ENCODE data around the gene MBP.

The MBP gene

DNA sequence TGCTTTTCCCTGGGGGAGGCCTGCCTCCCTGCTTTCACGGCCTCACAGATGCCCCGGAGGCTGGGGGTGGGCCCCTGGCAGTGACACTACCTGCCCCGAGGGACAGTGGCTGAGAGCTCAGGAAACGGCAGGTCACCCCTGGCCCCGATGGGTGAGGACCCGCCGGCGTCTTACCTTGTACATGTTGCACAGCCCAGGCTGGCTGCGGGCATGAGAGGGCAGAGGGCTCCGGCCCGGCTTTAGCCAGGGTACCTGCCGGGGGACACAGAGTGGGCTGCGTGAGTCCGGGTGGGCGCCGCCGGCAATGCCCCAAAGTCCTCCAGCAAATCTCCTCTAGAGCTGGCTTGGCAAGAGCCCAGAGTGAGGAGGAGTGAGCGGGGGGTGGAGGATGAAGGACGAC is 122.9 kb downstream of the MBP start:
- TF ChIP-seq, protein P1, sequence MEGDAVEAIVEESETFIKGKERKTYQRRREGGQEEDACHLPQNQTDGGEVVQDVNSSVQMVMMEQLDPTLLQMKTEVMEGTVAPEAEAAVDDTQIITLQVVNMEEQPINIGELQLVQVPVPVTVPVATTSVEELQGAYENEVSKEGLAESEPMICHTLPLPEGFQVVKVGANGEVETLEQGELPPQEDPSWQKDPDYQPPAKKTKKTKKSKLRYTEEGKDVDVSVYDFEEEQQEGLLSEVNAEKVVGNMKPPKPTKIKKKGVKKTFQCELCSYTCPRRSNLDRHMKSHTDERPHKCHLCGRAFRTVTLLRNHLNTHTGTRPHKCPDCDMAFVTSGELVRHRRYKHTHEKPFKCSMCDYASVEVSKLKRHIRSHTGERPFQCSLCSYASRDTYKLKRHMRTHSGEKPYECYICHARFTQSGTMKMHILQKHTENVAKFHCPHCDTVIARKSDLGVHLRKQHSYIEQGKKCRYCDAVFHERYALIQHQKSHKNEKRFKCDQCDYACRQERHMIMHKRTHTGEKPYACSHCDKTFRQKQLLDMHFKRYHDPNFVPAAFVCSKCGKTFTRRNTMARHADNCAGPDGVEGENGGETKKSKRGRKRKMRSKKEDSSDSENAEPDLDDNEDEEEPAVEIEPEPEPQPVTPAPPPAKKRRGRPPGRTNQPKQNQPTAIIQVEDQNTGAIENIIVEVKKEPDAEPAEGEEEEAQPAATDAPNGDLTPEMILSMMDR (IDR thresholded peaks at IDR 0.05; ENCODE audit: control extremely low read depth, extremely low read depth, low read depth, missing control alignments), result no peak
- ChIA-PET POLR2A (interaction anchor here (0.6 kb wide), 1 partner anchor 115 kb away, joined by 5 read pairs; no protein-coding TSS in a partner anchor), CTCF (interaction anchor here (1.0 to 5.8 kb wide), 3 partner anchors 10 to 27 kb away, joined by 3 to 40 read pairs (median 3); no protein-coding TSS in a partner anchor)
- DNase-seq (ENCODE audit: extremely low spot score), result no peak

DNA sequence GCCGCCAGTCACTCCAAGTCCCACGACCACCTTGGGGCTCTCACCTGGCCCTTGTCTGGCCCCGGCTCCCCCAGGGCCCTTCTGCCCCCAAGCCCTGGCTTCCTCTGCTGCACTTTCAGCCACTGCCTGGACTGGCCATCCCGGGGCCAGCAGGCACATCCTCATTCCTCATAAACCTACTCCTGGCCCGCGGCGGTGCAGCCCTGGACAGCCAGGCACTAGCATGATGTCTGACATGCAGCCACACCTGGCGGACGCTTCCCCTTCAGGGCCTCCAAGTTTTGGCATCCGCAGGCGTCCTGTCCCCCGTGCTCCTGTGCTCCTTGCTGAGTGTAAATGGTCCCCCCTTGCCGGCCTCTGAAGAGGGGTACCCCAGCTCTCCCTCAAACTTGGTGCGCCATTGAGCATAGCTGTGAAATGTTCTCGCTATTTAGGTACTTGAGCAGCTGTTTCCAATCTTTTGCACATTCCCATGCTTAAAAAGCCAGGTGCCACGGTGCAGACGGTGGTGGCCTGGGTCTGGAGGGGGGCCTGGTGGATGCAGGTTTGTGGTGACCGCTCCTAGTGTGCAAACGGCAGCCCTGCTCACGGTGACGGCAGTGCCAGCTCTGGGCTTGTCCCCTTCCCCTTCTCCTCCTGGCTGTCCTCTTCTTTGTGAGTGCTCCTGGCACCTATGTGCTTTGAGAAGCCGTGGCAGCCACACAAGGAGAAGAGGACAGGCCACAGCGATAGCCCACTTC is 123.8 kb downstream of the MBP start:
- no peak for DNase-seq (ENCODE audit: extremely low spot score)
- TF ChIP-seq, protein P1 (IDR thresholded peaks at IDR 0.05; ENCODE audit: control extremely low read depth, extremely low read depth, low read depth, missing control alignments), result no peak
- ChIA-PET POLR2A (interaction anchor here (0.6 kb wide), 1 partner anchor 116 kb away, joined by 5 read pairs; no protein-coding TSS in a partner anchor), CTCF (interaction anchor here (0.6 to 5.8 kb wide), 4 partner anchors 9 to 204 kb away, joined by 3 to 40 read pairs (median 3); no protein-coding TSS in a partner anchor)

DNA sequence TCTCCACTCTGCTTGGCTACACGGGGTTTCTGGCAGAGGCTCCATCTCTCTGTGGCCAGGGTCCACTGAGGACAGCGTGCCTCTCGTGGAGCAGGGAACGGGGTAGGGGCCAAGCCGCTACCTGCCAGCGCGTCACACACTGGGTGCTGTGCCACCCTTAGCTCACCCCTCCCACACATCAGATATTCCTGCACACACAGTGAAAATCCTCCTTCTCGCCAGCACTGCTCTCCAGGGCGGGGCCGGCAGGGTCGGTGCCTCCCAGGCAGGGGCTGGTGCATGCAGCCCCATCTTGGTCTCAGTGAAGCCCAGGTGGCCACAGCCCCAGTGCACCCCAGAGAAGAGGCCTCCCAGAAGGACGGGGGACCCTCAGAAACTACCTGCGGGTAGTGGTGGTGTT is 124.6 kb downstream of the MBP start:
- ChIA-PET POLR2A (no interaction called here), CTCF (interaction anchor here (5.8 kb wide), 1 partner anchor 8 kb away, joined by 40 read pairs; no protein-coding TSS in a partner anchor)
- TF ChIP-seq, protein P1 (IDR thresholded peaks at IDR 0.05; ENCODE audit: control extremely low read depth, extremely low read depth, low read depth, missing control alignments), result no peak
- no peak for DNase-seq (ENCODE audit: extremely low spot score)

DNA sequence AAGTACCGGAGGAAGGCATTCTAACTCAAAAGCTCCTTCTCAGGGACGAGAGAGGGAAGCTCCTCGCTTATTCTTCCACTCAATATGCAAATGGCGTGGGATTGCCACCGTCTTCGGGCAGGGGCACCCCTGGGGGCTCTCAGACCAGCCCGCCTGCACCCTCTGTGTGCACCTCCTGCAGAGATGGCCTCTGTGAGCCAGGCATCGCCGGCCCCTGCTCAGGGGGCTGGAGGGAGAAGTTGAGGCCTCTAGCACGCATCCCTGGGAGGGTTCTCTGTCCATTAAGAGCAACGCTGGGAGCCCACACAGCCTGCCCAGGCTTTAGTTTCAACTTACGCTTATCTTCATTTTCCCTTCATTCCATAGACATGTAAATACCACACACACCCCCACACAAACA is 125.3 kb downstream of the MBP start:
- TF ChIP-seq, protein P1 (IDR thresholded peaks at IDR 0.05; ENCODE audit: control extremely low read depth, extremely low read depth, low read depth, missing control alignments), result no peak
- ChIA-PET CTCF (interaction anchor here (1.0 kb wide), 2 partner anchors 24 to 204 kb away, joined by 3 to 4 read pairs; no protein-coding TSS in a partner anchor), POLR2A (no interaction called here)
- DNase-seq (ENCODE audit: extremely low spot score), result no peak

DNA sequence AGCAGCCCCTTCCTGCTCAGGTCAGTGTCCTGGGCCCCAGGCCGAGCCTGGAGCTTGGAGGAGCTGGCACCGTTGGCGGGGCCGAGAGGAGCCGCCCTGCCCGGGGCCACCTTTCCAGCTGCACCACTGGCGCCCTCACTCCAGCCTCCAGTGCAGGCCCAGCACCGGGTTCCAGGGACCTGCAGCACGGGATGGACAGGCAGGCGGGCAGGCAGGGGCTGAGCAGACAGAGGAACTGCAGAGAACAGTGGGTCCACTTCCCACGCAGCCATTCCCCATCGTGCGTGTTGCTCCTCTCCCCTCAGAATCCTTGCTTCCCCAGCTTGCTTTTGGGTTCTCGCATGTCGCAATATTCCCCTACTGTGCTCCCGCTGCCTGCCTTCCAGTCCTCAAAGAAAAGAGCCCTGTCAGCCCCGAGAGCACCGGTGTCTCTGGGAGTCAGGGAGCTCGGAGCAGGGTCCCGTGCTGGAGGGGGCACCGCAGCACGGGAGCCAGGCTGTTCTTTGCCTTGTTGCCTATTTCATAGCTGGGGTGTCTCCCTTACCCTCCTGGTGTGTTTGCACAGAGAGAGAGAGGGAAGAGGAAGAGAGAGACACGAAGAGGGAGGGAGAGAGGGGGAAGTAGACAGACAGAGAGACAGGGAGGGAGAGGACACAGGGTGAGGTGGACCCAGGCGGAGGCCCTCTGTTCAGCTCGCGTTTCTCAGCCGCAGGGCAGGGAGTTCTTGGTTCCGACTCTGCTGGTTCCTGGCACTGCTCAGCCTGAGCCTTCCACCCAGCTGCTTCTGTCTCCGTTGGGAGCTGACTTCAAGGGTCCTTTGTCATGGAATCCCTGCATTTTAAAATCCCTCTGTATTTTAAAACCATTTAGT is 126.0 kb downstream of the MBP start:
- TF ChIP-seq, protein P1 (IDR thresholded peaks at IDR 0.05; ENCODE audit: control extremely low read depth, extremely low read depth, low read depth, missing control alignments), result no peak
- no peak for DNase-seq (ENCODE audit: extremely low spot score)
- ChIA-PET CTCF (interaction anchor here (1.0 to 4.0 kb wide), 4 partner anchors 8 to 205 kb away, joined by 3 to 13 read pairs (median 4); no protein-coding TSS in a partner anchor), POLR2A (no interaction called here)

DNA sequence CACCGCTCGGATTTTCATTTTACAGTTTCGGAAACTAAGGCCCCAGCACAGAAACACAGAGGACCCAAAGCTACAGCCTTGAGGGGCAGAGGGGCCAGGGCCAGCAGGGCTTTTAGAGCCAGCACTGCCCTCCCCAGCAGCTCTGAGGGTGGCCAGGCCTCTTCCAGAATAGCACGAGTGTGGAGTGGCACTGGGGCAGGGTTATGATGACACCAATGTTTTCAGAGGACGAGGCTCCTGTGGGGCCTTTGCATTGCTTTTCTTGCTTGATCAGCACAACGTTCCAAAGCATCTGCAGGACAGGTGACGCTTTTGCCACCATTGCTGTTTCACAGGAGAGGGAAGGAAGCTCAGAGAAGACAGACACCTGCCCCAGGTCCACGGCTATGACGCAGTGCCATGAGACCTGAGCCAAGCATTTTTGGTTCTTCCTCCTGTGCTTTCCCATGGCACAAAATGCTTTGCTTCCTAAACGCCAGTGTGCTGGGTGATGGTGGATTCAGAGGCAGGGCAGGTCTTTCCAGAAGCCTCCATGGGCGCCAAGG is 126.9 kb downstream of the MBP start:
- no peak for DNase-seq (ENCODE audit: extremely low spot score)
- POLR2A ChIA-PET, result no interaction called here
- CTCF ChIA-PET, result interaction anchor here (1.1 to 4.0 kb wide), 5 partner anchors 9 to 206 kb away, joined by 3 to 18 read pairs (median 5); no protein-coding TSS in a partner anchor
- TF ChIP-seq, protein P1 (IDR thresholded peaks at IDR 0.05; ENCODE audit: control extremely low read depth, extremely low read depth, low read depth, missing control alignments), result no peak

Measured in GM10248 (cell line).